ENCODE measurements around the gene FHIT.

GRCh38 chr3:60551455-60552209 lies 699.6 kb downstream of the FHIT start:
- TF ChIP-seq, protein P1, sequence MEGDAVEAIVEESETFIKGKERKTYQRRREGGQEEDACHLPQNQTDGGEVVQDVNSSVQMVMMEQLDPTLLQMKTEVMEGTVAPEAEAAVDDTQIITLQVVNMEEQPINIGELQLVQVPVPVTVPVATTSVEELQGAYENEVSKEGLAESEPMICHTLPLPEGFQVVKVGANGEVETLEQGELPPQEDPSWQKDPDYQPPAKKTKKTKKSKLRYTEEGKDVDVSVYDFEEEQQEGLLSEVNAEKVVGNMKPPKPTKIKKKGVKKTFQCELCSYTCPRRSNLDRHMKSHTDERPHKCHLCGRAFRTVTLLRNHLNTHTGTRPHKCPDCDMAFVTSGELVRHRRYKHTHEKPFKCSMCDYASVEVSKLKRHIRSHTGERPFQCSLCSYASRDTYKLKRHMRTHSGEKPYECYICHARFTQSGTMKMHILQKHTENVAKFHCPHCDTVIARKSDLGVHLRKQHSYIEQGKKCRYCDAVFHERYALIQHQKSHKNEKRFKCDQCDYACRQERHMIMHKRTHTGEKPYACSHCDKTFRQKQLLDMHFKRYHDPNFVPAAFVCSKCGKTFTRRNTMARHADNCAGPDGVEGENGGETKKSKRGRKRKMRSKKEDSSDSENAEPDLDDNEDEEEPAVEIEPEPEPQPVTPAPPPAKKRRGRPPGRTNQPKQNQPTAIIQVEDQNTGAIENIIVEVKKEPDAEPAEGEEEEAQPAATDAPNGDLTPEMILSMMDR (IDR thresholded peaks at IDR 0.05; ENCODE audit: low read depth, low read length): no peak
- no peak for TF ChIP-seq EZH2phosphoT487 (IDR thresholded peaks at IDR 0.05; ENCODE audit: low read depth)
